Panc1 (cell line): ENCODE results near the gene ZBTB20. TPM values are rescaled to one million over a fixed set of nuclear protein-coding genes. Genes with fewer than 3 reads are reported as not detected.

Experiments used
- ATAC-seq: fragments of 200-7000 bp; cut with Tn5 transposase; 2 replicates; pipeline ENCODE4 v1.9.1; 2020; ENCODE audit warnings: mild to moderate bottlenecking, moderate library complexity
- BruUV-seq: library from RNA; stranded (reverse); fragments of 400-500 nt; replicated peaks from 2 replicates; lab custom pipeline; 2021; lab: Mats Ljungman, UMichigan
- CTCF ChIA-PET: fragments of 300-600 bp; sonication (Branson Sonifier 250); formaldehyde crosslinking; loops from one replicate; lab custom pipeline; 2022; ENCODE audit warnings: antibody characterized with exemption; lab: Charles Lee
- POLR2A ChIA-PET: fragments of 300-600 bp; sonication (Branson Sonifier 250); formaldehyde crosslinking; loops from one replicate; lab custom pipeline; 2022; ENCODE audit warnings: antibody characterized with exemption; lab: Charles Lee
- DNase-seq: peaks from one replicate; pipeline ENCODE4 v3.0.0-alpha.2; 2010; ENCODE audit warnings: low read depth, low spot score
- H3K27ac ChIP-seq: 2 replicates; pipeline ENCODE4 v1.5.1; 2011; ENCODE audit warnings: mild to moderate bottlenecking, low read length, inconsistent platforms
- H3K27me3 ChIP-seq: fragments of 200-500 bp; sonication (Bioruptor generic); 2 replicates; pipeline ENCODE4 v1.6.0; 2014; ENCODE audit warnings: low read length, inconsistent platforms; ENCODE audit not compliant: control insufficient read depth, insufficient read depth
- H3K36me3 ChIP-seq: fragments of 200-500 bp; sonication (Bioruptor generic); 2 replicates; pipeline ENCODE4 v1.5.1; 2014; ENCODE audit warnings: inconsistent platforms, mild to moderate bottlenecking, low read length, moderate library complexity; ENCODE audit not compliant: control insufficient read depth, insufficient read depth
- H3K4me1 ChIP-seq: 2 replicates; pipeline ENCODE4 v1.5.1; 2011; ENCODE audit warnings: inconsistent platforms, mild to moderate bottlenecking, low read length, moderate library complexity; ENCODE audit not compliant: control insufficient read depth, insufficient read depth
- H3K4me3 ChIP-seq, 2 experiments: 2 replicates each; pipeline ENCODE4 v1.5.1; 2011 to 2012; ENCODE audit warnings: low read depth in 2 of 2, low read length in 2 of 2, mild to moderate bottlenecking in 2 of 2, inconsistent platforms in 1 of 2, moderate library complexity in 1 of 2
- H3K9me3 ChIP-seq: fragments of 200-500 bp; sonication (Bioruptor generic); 2 replicates; pipeline ENCODE4 v1.5.1; 2014; ENCODE audit warnings: low read depth, mild to moderate bottlenecking, inconsistent platforms, low read length, moderate library complexity; ENCODE audit not compliant: control insufficient read depth, insufficient read depth
- CTCF ChIP-seq: fragments of 450-650 bp; IDR thresholded peaks from 2 replicates; pipeline ENCODE4 v1.5.1; 2017; ENCODE audit warnings: mild to moderate bottlenecking
- POLR2AphosphoS5 ChIP-seq: IDR thresholded peaks from 2 replicates; pipeline ENCODE4 v1.6.1; 2012; ENCODE audit warnings: mild to moderate bottlenecking, low read depth, low read length, moderate library complexity
- REST ChIP-seq, 2 experiments: IDR thresholded peaks; 2 replicates each; pipeline ENCODE4 v1.6.1; 2011 to 2012; ENCODE audit warnings: low read depth in 2 of 2, control low read depth in 1 of 2, low read length in 1 of 2, mild to moderate bottlenecking in 1 of 2, moderate library complexity in 1 of 2; ENCODE audit not compliant: insufficient read depth in 1 of 2
- SIN3A ChIP-seq: IDR thresholded peaks from 2 replicates; pipeline ENCODE4 v1.6.1; 2012; ENCODE audit warnings: low read depth, mild to moderate bottlenecking, low read length, moderate library complexity, borderline replicate concordance; ENCODE audit not compliant: insufficient read depth
- TCF7L2 ChIP-seq: IDR thresholded peaks from 2 replicates; pipeline ENCODE4 v1.6.1; 2011; ENCODE audit warnings: mild to moderate bottlenecking, low read depth, low read length, inconsistent platforms
- in situ Hi-C: cut with HindIII; loops from 2 replicates; pipeline ENCODE4 v1.10.0; 2016; ENCODE audit warnings: low sequenced_read_pairs, low pct_unique_long_range_greater_than_20kb
- intact Hi-C: fragments of 100-400 bp; cut with micrococcal nuclease; formaldehyde crosslinking; loops from one replicate; pipeline ENCODE4 v1.10.0; 2022; ENCODE audit not compliant: unreplicated experiment
- total RNA-seq: library from RNA; stranded (reverse); gene quantifications from one replicate; pipeline ENCODE4 v1.2.1, GENCODE V29; 2021; ENCODE audit not compliant: unreplicated experiment

ZBTB20 gene
- total RNA-seq, 1 experiment from 2014 or later = 4.1 TPM

GRCh38 chr3:114402838-114403237 is 744.2 kb downstream of the ZBTB20 start:
- in situ Hi-C loops = no loop called here
- ATAC-seq (no peak), DNase-seq (no peak)
- ChIA-PET POLR2A (no interaction called here), CTCF (interaction anchor here (1.2 kb wide), 1 partner anchor 19 kb away, joined by 5 read pairs; no protein-coding TSS in a partner anchor)
- Histone ChIP-seq H3K4me1 (no peaks in the 10 kb centered on the region), H3K36me3 (no peaks in the 10 kb centered on the region), H3K27ac (no peak overlapping the region), H3K27me3 (no peaks in the 10 kb centered on the region; the same call in 1 of the 2 replicates), H3K9me3 (no peaks in the 10 kb centered on the region), H3K4me3 (no peak overlapping the region)
- intact Hi-C loops = no loop called here
- TF ChIP-seq POLR2AphosphoS5 (no peak), SIN3A (no peak), CTCF (no peak), TCF7L2 (no peak), REST (IDR thresholded peaks at IDR 0.05; ENCODE audit: insufficient read depth in 1 of 2, low read depth in 2 of 2, low read length in 1 of 2) (no peak)
- BruUV-seq = no TSS peak

GRCh38 chr3:114401346-114401745 is 745.7 kb downstream of the ZBTB20 start:
- TF ChIP-seq TCF7L2 = no peak
- H3K27ac ChIP-seq = no peak overlapping the region
- no peaks in the 10 kb centered on the region for H3K4me1 ChIP-seq
- no peak for ATAC-seq
- H3K4me3 ChIP-seq = no peak overlapping the region
- H3K27me3 ChIP-seq = no peaks in the 10 kb centered on the region; the same call in 1 of the 2 replicates
- no peaks in the 10 kb centered on the region for H3K9me3 ChIP-seq
- ChIA-PET POLR2A (no interaction called here), CTCF (interaction anchor here (0.7 to 1.2 kb wide), 2 partner anchors 17 to 59 kb away, joined by 3 to 5 read pairs; no protein-coding TSS in a partner anchor)
- in situ Hi-C loops = no loop called here
- DNase-seq = no peak
- intact Hi-C loops = no loop called here
- no TSS peak for BruUV-seq
- H3K36me3 ChIP-seq = no peaks in the 10 kb centered on the region

GRCh38 chr3:114400371-114400770 is 746.7 kb downstream of the ZBTB20 start:
- no peaks in the 10 kb centered on the region for H3K9me3 ChIP-seq
- no peak overlapping the region for H3K4me3 ChIP-seq
- intact Hi-C loops = no loop called here
- ATAC-seq (0 out of 2 replicates have a peak, but pooled peaks have one; percentile 17), DNase-seq (no peak)
- in situ Hi-C loops = no loop called here
- ChIA-PET CTCF (no interaction called here), POLR2A (no interaction called here)
- no peak overlapping the region for H3K27ac ChIP-seq
- TF ChIP-seq CTCF (no peak), REST (IDR thresholded peaks at IDR 0.05; ENCODE audit: insufficient read depth in 1 of 2, low read depth in 2 of 2, low read length in 1 of 2) (no peak), POLR2AphosphoS5 (no peak), TCF7L2 (no peak), SIN3A (no peak)
- H3K4me1 ChIP-seq = no peaks in the 10 kb centered on the region
- no peaks in the 10 kb centered on the region for H3K27me3 ChIP-seq
- H3K36me3 ChIP-seq = no peaks in the 10 kb centered on the region
- no TSS peak for BruUV-seq
